Panc1 (cell line): ENCODE data around the gene TUBG1. TPM values are rescaled to one million over a fixed set of nuclear protein-coding genes. Genes with fewer than 3 reads are reported as not detected.
"Not testable (repeated sequence)": the region's sequence is repeated elsewhere in the genome, so short reads cannot be mapped to it uniquely, and the experiment has no call there.

Experiments used
- ATAC-seq: fragments of 200-7000 bp; cut with Tn5 transposase; 2 replicates; pipeline ENCODE4 v1.9.1; 2020; ENCODE audit warnings: mild to moderate bottlenecking, moderate library complexity
- BruUV-seq: library from RNA; stranded (reverse); fragments of 400-500 nt; replicated peaks from 2 replicates; lab custom pipeline; 2021; lab: Mats Ljungman, UMichigan
- CTCF ChIA-PET: fragments of 300-600 bp; sonication (Branson Sonifier 250); formaldehyde crosslinking; loops from one replicate; lab custom pipeline; 2022; ENCODE audit warnings: antibody characterized with exemption; lab: Charles Lee
- POLR2A ChIA-PET: fragments of 300-600 bp; sonication (Branson Sonifier 250); formaldehyde crosslinking; loops from one replicate; lab custom pipeline; 2022; ENCODE audit warnings: antibody characterized with exemption; lab: Charles Lee
- DNase-seq: peaks from one replicate; pipeline ENCODE4 v3.0.0-alpha.2; 2010; ENCODE audit warnings: low read depth, low spot score
- H3K27ac ChIP-seq: 2 replicates; pipeline ENCODE4 v1.5.1; 2011; ENCODE audit warnings: mild to moderate bottlenecking, low read length, inconsistent platforms
- H3K27me3 ChIP-seq: fragments of 200-500 bp; sonication (Bioruptor generic); 2 replicates; pipeline ENCODE4 v1.6.0; 2014; ENCODE audit warnings: low read length, inconsistent platforms; ENCODE audit not compliant: control insufficient read depth, insufficient read depth
- H3K36me3 ChIP-seq: fragments of 200-500 bp; sonication (Bioruptor generic); 2 replicates; pipeline ENCODE4 v1.5.1; 2014; ENCODE audit warnings: inconsistent platforms, mild to moderate bottlenecking, low read length, moderate library complexity; ENCODE audit not compliant: control insufficient read depth, insufficient read depth
- H3K4me1 ChIP-seq: 2 replicates; pipeline ENCODE4 v1.5.1; 2011; ENCODE audit warnings: inconsistent platforms, mild to moderate bottlenecking, low read length, moderate library complexity; ENCODE audit not compliant: control insufficient read depth, insufficient read depth
- H3K4me3 ChIP-seq, 2 experiments: 2 replicates each; pipeline ENCODE4 v1.5.1; 2011 to 2012; ENCODE audit warnings: low read depth in 2 of 2, low read length in 2 of 2, mild to moderate bottlenecking in 2 of 2, inconsistent platforms in 1 of 2, moderate library complexity in 1 of 2
- H3K9me3 ChIP-seq: fragments of 200-500 bp; sonication (Bioruptor generic); 2 replicates; pipeline ENCODE4 v1.5.1; 2014; ENCODE audit warnings: low read depth, mild to moderate bottlenecking, inconsistent platforms, low read length, moderate library complexity; ENCODE audit not compliant: control insufficient read depth, insufficient read depth
- POLR2AphosphoS5 ChIP-seq: IDR thresholded peaks from 2 replicates; pipeline ENCODE4 v1.6.1; 2012; ENCODE audit warnings: mild to moderate bottlenecking, low read depth, low read length, moderate library complexity
- SIN3A ChIP-seq: IDR thresholded peaks from 2 replicates; pipeline ENCODE4 v1.6.1; 2012; ENCODE audit warnings: low read depth, mild to moderate bottlenecking, low read length, moderate library complexity, borderline replicate concordance; ENCODE audit not compliant: insufficient read depth
- TCF7L2 ChIP-seq: IDR thresholded peaks from 2 replicates; pipeline ENCODE4 v1.6.1; 2011; ENCODE audit warnings: mild to moderate bottlenecking, low read depth, low read length, inconsistent platforms
- in situ Hi-C: cut with HindIII; loops from 2 replicates; pipeline ENCODE4 v1.10.0; 2016; ENCODE audit warnings: low sequenced_read_pairs, low pct_unique_long_range_greater_than_20kb
- intact Hi-C: fragments of 100-400 bp; cut with micrococcal nuclease; formaldehyde crosslinking; loops from one replicate; pipeline ENCODE4 v1.10.0; 2022; ENCODE audit not compliant: unreplicated experiment
- total RNA-seq: library from RNA; stranded (reverse); gene quantifications from one replicate; pipeline ENCODE4 v1.2.1, GENCODE V29; 2021; ENCODE audit not compliant: unreplicated experiment

Gene TUBG1
- total RNA-seq, 1 experiment from 2014 or later = 99.8 TPM

DNA sequence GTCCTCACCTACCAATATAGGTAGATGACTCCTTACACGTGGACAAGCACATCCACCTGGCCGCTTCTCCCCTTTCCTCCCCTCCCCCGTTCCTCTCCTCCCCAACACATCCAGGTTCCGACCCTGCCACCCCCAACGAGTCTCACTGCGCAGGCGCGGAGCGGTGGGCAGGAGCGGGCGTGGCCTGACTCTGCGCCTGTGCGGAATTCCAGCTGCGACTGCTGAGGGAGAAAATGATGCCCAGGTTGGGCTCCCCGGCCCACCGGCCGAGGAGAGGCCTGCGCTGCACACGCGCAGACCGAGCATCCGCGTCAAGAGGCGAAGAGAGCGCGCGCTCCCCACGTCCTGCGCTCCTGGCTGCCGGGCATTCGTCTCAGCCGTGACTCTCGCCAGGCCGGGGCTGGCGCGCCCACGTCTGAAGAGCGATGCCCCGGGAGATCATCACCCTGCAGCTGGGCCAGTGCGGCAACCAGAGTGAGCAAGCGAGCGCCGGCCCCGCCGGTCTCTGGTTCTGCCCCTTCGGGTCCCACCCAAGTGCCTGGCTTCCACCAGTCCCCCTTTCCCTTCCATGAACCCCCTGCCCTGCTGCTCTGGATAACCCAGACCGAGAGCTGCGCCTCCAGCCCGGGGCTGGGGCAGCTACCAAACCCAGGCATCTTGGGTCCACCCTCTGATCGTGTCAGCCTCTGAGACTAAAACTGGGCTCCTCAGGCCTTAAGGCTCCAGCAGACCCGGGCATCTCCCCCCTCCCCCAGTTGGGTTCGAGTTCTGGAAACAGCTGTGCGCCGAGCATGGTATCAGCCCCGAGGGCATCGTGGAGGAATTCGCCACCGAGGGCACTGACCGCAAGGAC, 49.8 kb downstream of the TUBG1 start, which contains the start of gene TUBG2:
Gene TUBG2 (plus strand): TSS at position 206 of the 853 bp plus-strand sequence. CDS start 220 bp downstream, at position 426.
- peak within 1 kb of the TSS; percentile 70 to 76 for H3K4me3 ChIP-seq
- POLR2A ChIA-PET = interaction anchor here (0.6 to 0.7 kb wide), 2 partner anchors 75 to 382 kb away, joined by 3 to 4 read pairs; no protein-coding TSS in a partner anchor
- intact Hi-C loops = no loop called here

DNA sequence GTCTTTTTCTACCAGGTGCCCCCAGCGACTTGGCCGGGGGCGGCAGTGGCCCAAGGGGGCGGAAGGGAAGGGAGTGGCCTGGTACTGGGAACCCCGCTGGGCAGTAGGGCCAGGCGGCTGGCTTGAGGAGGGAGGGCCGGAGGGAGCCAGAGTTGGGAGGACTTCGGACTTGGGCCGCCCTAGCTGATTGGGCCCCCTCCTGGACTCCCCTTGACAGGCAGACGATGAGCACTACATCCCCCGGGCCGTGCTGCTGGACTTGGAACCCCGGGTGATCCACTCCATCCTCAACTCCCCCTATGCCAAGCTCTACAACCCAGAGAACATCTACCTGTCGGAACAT, 50.4 kb downstream of the TUBG1 start:
- BruUV-seq, CTCF ChIA-PET: not testable (repeated sequence)

More for the DNA sequence above, 49.8 kb downstream of the TUBG1 start, which contains the start of gene TUBG2:
- peak; percentile 70 for TF ChIP-seq POLR2AphosphoS5
- no peak for TF ChIP-seq TCF7L2
- TF ChIP-seq SIN3A = no peak
- H3K36me3 ChIP-seq = no peaks in the 10 kb centered on the region; the same call in 1 of the 2 replicates
- no peaks in the 10 kb centered on the region for H3K27me3 ChIP-seq
- CTCF ChIA-PET = no interaction called here
- DNase-seq (no peak), ATAC-seq (peak; percentile 94)
- H3K27ac ChIP-seq = peak within 1 kb of the TSS; percentile 77
- H3K4me1 ChIP-seq = peaks cover 9% of the 10 kb centered on the region
- in situ Hi-C loops = no loop called here
- H3K9me3 ChIP-seq = no peaks in the 10 kb centered on the region
- BruUV-seq = no TSS peak

DNA sequence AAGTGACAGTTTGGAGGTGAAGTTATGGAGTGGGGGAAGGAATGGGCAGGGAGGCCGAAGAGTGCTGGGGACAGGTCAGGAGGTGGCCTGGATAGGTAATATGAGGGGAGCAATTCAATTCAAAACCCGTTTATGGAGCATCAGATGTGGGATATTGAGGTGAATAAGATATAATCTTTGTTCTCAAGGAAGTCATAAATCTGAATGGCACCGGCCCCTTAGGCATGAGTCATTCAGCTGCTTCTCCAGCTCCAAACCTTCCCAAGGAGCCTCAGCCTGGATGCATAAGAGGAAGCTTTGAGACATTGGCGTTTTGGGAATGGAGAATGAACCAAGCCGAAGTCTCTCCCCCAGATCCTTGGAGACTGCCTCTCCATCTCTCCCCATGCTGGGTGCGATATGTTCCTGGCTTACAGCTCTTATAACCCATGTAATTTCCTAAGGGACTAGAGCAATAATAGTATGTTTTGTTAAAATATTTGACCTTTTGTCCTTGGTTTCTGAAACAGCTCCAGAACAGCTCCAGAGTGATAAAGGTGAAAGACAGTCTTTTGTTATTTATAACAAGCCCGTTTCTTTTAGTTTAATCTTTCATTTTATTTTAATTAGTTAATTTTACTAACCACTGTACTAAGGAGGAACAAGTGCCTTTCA, 51.3 kb downstream of the TUBG1 start:
- CTCF ChIA-PET = no interaction called here
- Histone ChIP-seq H3K27me3 (no peaks in the 10 kb centered on the region), H3K36me3 (no peaks in the 10 kb centered on the region; the same call in 1 of the 2 replicates), H3K4me1 (peaks cover 9% of the 10 kb centered on the region), H3K27ac (peak overlapping the region; percentile 57; the same call in 1 of the 2 replicates), H3K9me3 (no peaks in the 10 kb centered on the region), H3K4me3 (peak overlapping the region; percentile 44 to 70)
- in situ Hi-C loops = no loop called here
- intact Hi-C loops = no loop called here
- TSS peak; percentile 77 for BruUV-seq
- ATAC-seq (no peak), DNase-seq (no peak)
- no peak for TF ChIP-seq POLR2AphosphoS5
- POLR2A ChIA-PET = no interaction called here

More for the DNA sequence above, 50.4 kb downstream of the TUBG1 start:
- intact Hi-C loops, H3K36me3 ChIP-seq, H3K27me3 ChIP-seq, H3K4me1 ChIP-seq, in situ Hi-C loops, DNase-seq, H3K9me3 ChIP-seq: not testable (repeated sequence)
- peak; percentile 48 for ATAC-seq
- Histone ChIP-seq H3K4me3 (peak overlapping the region; percentile 70 to 76), H3K27ac (peak overlapping the region; percentile 77; the same call in 1 of the 2 replicates)
- POLR2A ChIA-PET = interaction anchor here (0.6 kb wide), 1 partner anchor 383 kb away, joined by 3 read pairs; no protein-coding TSS in a partner anchor

Other genes starting within 250 kb of the TUBG1 start
- 287 TPM for gene STAT3, start 221.2 kb upstream of the TUBG1 start, total RNA-seq
- gene CAVIN1, start 186.4 kb upstream of the TUBG1 start, total RNA-seq = 315 TPM
- gene ATP6V0A1, start 150.8 kb upstream of the TUBG1 start, total RNA-seq = 53.4 TPM
- gene NAGLU, start 73.4 kb upstream of the TUBG1 start, total RNA-seq = 33.5 TPM
- 5.4 TPM for gene HSD17B1, start 56.8 kb upstream of the TUBG1 start, total RNA-seq
- 76.7 TPM for gene COASY, start 47.5 kb upstream of the TUBG1 start, total RNA-seq
- 35.8 TPM for gene MLX, start 42.6 kb upstream of the TUBG1 start, total RNA-seq
- 19.2 TPM for gene PSMC3IP, start 32.0 kb upstream of the TUBG1 start, total RNA-seq
- gene RETREG3, start 309 bp upstream of the TUBG1 start, total RNA-seq = 42.3 TPM
- gene TUBG2, start 49.6 kb downstream of the TUBG1 start, total RNA-seq = 25.5 TPM
- gene PLEKHH3, start 67.3 kb downstream of the TUBG1 start, total RNA-seq = 32.2 TPM
- gene CCR10, start 72.2 kb downstream of the TUBG1 start, total RNA-seq = 1.9 TPM
- gene CNTNAP1, start 72.8 kb downstream of the TUBG1 start, total RNA-seq = 20.4 TPM
- 17.7 TPM for gene EZH1, start 135.4 kb downstream of the TUBG1 start, total RNA-seq
- 1.1 TPM for gene RAMP2, start 151.5 kb downstream of the TUBG1 start, total RNA-seq
- 37.7 TPM for gene VPS25, start 163.8 kb downstream of the TUBG1 start, total RNA-seq
- gene WNK4, start 170.9 kb downstream of the TUBG1 start, total RNA-seq = 3.5 TPM
- gene COA3, start 189.0 kb downstream of the TUBG1 start, total RNA-seq = 48.8 TPM
- 0.13 TPM for gene CNTD1, start 189.2 kb downstream of the TUBG1 start, total RNA-seq
- 61.8 TPM for gene BECN1, start 214.6 kb downstream of the TUBG1 start, total RNA-seq
- gene PSME3, start 223.7 kb downstream of the TUBG1 start, total RNA-seq = 110 TPM
- gene AOC2, start 234.9 kb downstream of the TUBG1 start, total RNA-seq = 0.85 TPM
- 0.21 TPM for gene AOC3, start 241.5 kb downstream of the TUBG1 start, total RNA-seq